Dermis microvascular lymphatic vessel endothelial cell (primary cell): Measurements from ENCODE around the gene CYP1A2. TPM values are rescaled to one million over a fixed set of nuclear protein-coding genes. Genes with fewer than 3 reads are reported as not detected.
"Not testable (repeated sequence)": the region's sequence is repeated elsewhere in the genome, so short reads cannot be mapped to it uniquely, and the experiment has no call there.

Experiments
- DNase-seq, 2 donors: peaks; one replicate each; pipeline versions ENCODE4 v3.0.0 to v3.0.0-alpha.2; 2010; ENCODE audit warnings: low read depth in 2 of 2
- total RNA-seq: library from RNA; depleted of rRNA; stranded (reverse); fragments of >200 nt; gene quantifications from 2 replicates; pipeline ENCODE4 v1.2.1, GENCODE V29; 2014

CYP1A2 gene, protein sequence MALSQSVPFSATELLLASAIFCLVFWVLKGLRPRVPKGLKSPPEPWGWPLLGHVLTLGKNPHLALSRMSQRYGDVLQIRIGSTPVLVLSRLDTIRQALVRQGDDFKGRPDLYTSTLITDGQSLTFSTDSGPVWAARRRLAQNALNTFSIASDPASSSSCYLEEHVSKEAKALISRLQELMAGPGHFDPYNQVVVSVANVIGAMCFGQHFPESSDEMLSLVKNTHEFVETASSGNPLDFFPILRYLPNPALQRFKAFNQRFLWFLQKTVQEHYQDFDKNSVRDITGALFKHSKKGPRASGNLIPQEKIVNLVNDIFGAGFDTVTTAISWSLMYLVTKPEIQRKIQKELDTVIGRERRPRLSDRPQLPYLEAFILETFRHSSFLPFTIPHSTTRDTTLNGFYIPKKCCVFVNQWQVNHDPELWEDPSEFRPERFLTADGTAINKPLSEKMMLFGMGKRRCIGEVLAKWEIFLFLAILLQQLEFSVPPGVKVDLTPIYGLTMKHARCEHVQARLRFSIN
- under 0.01 TPM in 2 replicates for total RNA-seq

DNA sequence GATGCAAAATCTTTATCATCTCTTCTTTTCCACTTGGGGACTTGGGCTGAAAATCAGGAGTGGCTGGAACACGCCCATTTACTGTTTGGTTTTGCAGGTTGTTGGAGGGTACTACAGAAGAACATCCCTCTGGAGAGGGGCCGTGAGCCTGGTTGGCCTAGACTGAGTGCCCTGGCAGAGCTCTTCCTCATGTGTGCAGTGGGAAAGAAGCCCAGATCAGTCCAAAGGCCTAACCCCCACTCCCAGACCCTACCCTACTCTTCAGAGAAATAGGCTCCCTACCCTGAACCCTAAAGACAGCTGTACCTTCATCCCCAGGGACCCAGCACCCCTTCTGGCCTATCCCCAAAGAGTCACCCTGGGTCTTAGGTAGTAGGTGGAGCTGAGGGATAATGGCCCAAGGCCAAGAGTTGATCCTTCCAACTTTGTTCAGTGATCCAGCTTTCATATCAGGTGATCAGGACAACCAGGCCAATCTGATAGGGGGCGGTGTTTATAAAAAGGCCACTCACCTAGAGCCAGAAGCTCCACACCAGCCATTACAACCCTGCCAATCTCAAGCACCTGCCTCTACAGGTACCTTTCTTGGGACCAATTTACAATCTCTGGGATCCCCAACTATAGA, at the start of gene CYP1A2:
Gene CYP1A2, plus strand, starts transcription at position 524 of the 625 bp plus-strand sequence. CDS start 894 bp downstream, outside the sequence.
- DNase-seq: no peak

GRCh38 chr15:74709011-74709410, 39.6 kb upstream of the CYP1A2 start:
- DNase-seq: no peak

DNA sequence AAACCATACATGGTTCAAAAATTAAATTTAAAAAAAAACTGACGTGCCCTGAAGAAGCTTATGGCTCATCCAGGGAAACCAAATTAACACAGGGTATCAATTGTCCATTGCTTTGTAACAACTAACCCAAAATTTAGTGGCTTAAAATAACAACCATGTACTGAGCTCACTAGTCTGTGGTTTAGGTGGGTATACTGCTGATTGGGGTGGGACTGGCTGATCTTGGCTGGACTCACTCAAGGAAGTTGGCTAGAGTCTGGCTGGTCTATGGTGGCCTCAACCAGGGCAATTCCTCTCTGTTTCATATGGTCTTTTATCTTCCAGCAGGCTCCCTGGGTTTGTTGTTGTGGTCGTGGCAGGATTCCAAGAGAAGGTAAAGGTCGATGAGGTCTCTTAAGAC, 38.8 kb upstream of the CYP1A2 start:
- no peak for DNase-seq

- DNase-seq: no peak
Measured at GRCh38 chr15:74710319-74711094, 38.1 kb upstream of the CYP1A2 start.

DNA sequence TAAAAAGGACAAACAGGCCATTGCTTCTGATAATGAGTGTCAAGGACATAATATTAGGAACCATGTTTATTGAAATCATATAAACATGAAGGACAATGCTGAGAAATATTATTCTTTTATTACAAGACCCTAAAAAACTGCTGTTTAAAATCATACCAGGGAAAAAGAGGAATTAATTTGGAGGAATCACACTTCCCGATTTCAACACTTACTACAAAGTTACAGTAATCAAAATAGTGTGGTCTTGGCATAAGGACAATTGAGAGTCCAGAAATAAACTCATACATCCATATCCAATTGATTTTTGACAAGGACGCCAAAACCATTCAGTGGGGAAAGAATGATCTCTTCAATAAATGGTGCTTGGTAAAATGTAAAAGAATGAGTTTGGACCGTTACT, 36.3 kb upstream of the CYP1A2 start:
- DNase-seq: no peak

DNA sequence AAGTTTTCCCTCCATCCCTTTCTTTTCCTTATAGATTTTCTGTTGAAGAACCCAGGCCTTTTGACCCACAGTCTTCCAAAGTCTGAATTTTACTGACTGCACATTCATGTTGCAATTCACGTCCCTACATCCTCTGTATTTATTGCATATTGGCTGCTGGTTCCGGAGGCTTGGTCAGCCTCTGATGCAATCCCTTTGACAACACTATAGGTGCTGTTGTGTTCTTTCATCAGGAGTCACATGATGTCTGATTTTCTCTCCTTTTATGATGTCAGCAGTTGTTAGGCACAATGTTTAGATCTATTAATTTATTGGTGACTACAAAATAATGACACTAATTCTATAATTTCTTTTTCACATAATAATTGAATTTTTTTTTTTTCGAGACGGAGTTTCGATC, 32.0 kb upstream of the CYP1A2 start:
- DNase-seq: no peak

- no peak for DNase-seq
Measured at GRCh38 chr15:74722591-74722990, 26.1 kb upstream of the CYP1A2 start.

GRCh38 chr15:74723187-74723586, 25.5 kb upstream of the CYP1A2 start:
- no peak for DNase-seq

GRCh38 chr15:74723754-74724334, 24.8 kb upstream of the CYP1A2 start:
- DNase-seq: peak; percentile 71 to 72

- DNase-seq: no peak
Measured at GRCh38 chr15:74724570-74725224, 23.9 kb upstream of the CYP1A2 start.

GRCh38 chr15:74725225-74725774, 23.3 kb upstream of the CYP1A2 start, which contains the start of gene CYP1A1:
TSS of gene CYP1A1 (minus strand) at chr15:74725528. CDS start at chr15:74723097, 2,431 bp downstream.
- peak in 1 of 2 donors; percentile 23 for DNase-seq

- peak in 1 of 2 donors; percentile 59 for DNase-seq
Measured at GRCh38 chr15:74725845-74726773, 22.5 kb upstream of the CYP1A2 start.

- DNase-seq: peak in 1 of 2 donors; percentile 28
Measured at GRCh38 chr15:74726774-74727164, 21.9 kb upstream of the CYP1A2 start.

GRCh38 chr15:74727727-74728126, 20.9 kb upstream of the CYP1A2 start:
- no peak for DNase-seq

DNA sequence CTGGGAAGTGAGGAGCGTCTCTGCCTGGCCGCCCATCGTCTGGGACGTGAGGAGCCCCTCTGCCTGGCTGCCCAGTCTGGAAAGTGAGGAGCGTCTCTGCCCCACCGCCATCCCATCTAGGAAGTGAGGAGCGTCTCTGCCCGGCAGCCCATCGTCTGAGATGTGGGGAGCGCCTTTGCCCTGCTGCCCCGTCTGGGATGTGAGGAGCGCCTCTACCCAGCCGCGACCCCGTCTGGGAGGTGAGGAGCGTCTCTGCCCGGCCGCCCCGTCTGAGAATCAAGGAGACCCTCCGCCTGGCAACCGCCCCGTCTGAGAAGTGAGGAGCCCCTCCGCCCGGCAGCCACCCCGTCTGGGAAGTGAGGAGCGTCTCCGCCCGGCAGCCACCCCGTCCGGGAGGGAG, 19.9 kb upstream of the CYP1A2 start:
- DNase-seq: not testable (repeated sequence)

GRCh38 chr15:74729372-74729771, 19.3 kb upstream of the CYP1A2 start:
- not testable (repeated sequence) for DNase-seq

GRCh38 chr15:74730619-74731316, 17.9 kb upstream of the CYP1A2 start:
- DNase-seq: peak in 1 of 2 donors; percentile 42

GRCh38 chr15:74732846-74733245, 15.8 kb upstream of the CYP1A2 start:
- no peak for DNase-seq

GRCh38 chr15:74733269-74733668, 15.4 kb upstream of the CYP1A2 start:
- no peak for DNase-seq
